CD14-positive monocyte (primary cell): ENCODE data around the gene TMEM63C. TPM values are rescaled to one million over a fixed set of nuclear protein-coding genes. Genes with fewer than 3 reads are reported as not detected.

Experiments
- DNase-seq, 3 donors: peaks; one replicate each; pipeline ENCODE4 v3.0.0-alpha.2; 2011 to 2022
- H2AFZ ChIP-seq: 2 replicates; pipeline ENCODE4 v1.6.0; 2012; ENCODE audit warnings: mild to moderate bottlenecking, low read depth, low read length, inconsistent platforms; ENCODE audit not compliant: insufficient read depth, poor library complexity, severe bottlenecking
- H3K27ac ChIP-seq, 2 donors: 1 replicate in 1 of 2; 2 replicates in 1 of 2; pipeline ENCODE4 v1.5.1; 2012 to 2013; ENCODE audit warnings: low read length in 2 of 2, control low read depth in 1 of 2, inconsistent platforms in 1 of 2, low read depth in 1 of 2, mild to moderate bottlenecking in 1 of 2
- H3K27me3 ChIP-seq, 2 donors: one replicate each; pipeline versions ENCODE4 v1.6.0 to v1.6.1; 2011 to 2013; ENCODE audit warnings: low read length in 2 of 2; ENCODE audit not compliant: control insufficient read depth in 2 of 2, insufficient read depth in 2 of 2
- H3K36me3 ChIP-seq, 2 donors: replicated peaks in 1 of 2; 1 replicate in 1 of 2; 2 replicates in 1 of 2; pipeline versions ENCODE4 v1.5.1 to v1.6.1; 2012 to 2013; ENCODE audit warnings: low read length in 2 of 2, control low read depth in 1 of 2, inconsistent platforms in 1 of 2, mild to moderate bottlenecking in 1 of 2; ENCODE audit not compliant: insufficient read depth in 2 of 2, control insufficient read depth in 1 of 2
- H3K4me1 ChIP-seq, 2 donors: 1 replicate in 1 of 2; 2 replicates in 1 of 2; pipeline versions ENCODE4 v1.5.1 to v1.6.1; 2012 to 2013; ENCODE audit warnings: low read length in 2 of 2, control low read depth in 1 of 2, inconsistent platforms in 1 of 2, mild to moderate bottlenecking in 1 of 2, moderate library complexity in 1 of 2; ENCODE audit not compliant: insufficient read depth in 2 of 2, control insufficient read depth in 1 of 2
- H3K4me2 ChIP-seq: replicated peaks from 2 replicates; pipeline ENCODE3; 2012; ENCODE audit warnings: low read length, moderate library complexity, mild to moderate bottlenecking; ENCODE audit not compliant: poor library complexity, severe bottlenecking; ENCODE audit errors: extremely low read depth
- H3K4me3 ChIP-seq, 3 experiments: fragments of 200-600 bp in 1 of 3; sonication (generic) in 1 of 3; replicated peaks in 1 of 3; 1 replicate in 2 of 3; 2 replicates in 1 of 3; pipeline ENCODE4 v1.5.1; 2011 to 2013; ENCODE audit warnings: low read length in 3 of 3, mild to moderate bottlenecking in 3 of 3, control low read depth in 2 of 3, low read depth in 2 of 3, inconsistent platforms in 1 of 3, moderate library complexity in 1 of 3
- H3K79me2 ChIP-seq: 2 replicates; pipeline ENCODE4 v1.6.0; 2012; ENCODE audit warnings: mild to moderate bottlenecking, control low read depth, inconsistent platforms, low read length, moderate library complexity; ENCODE audit not compliant: insufficient read depth
- H3K9ac ChIP-seq: 2 replicates; pipeline ENCODE4 v1.6.0; 2017; ENCODE audit warnings: low read length, mild to moderate bottlenecking; ENCODE audit not compliant: insufficient read depth, poor library complexity, severe bottlenecking
- H3K9me3 ChIP-seq, 2 donors: replicated peaks in 1 of 2; 1 replicate in 1 of 2; 2 replicates in 1 of 2; pipeline versions ENCODE4 v1.5.1 to v1.6.1; 2012 to 2013; ENCODE audit warnings: low read length in 2 of 2, control low read depth in 1 of 2; ENCODE audit not compliant: control insufficient read depth in 1 of 2, insufficient read depth in 1 of 2
- H4K20me1 ChIP-seq: 2 replicates; pipeline ENCODE4 v1.6.0; 2012; ENCODE audit warnings: mild to moderate bottlenecking, low read length, control low read depth, moderate library complexity; ENCODE audit not compliant: insufficient read depth
- H3K27ac Mint-ChIP-seq, 7 donors: one replicate each; pipeline ENCODE4 v1.8.0; 2020; ENCODE audit warnings: mild to moderate bottlenecking in 7 of 7, mixed read lengths in 7 of 7, moderate library complexity in 6 of 7, inconsistent platforms in 2 of 7
- H3K27me3 Mint-ChIP-seq, 3 donors: one replicate each; pipeline ENCODE4 v1.8.0; 2021 to 2022; ENCODE audit warnings: low read depth in 3 of 3, mild to moderate bottlenecking in 3 of 3, mixed read lengths in 3 of 3, moderate library complexity in 3 of 3, inconsistent platforms in 1 of 3
- H3K36me3 Mint-ChIP-seq, 2 donors: one replicate each; pipeline ENCODE4 v1.8.0; 2020; ENCODE audit warnings: mixed read lengths in 2 of 2, inconsistent platforms in 1 of 2, mild to moderate bottlenecking in 1 of 2
- H3K4me1 Mint-ChIP-seq: one replicate; pipeline ENCODE4 v1.8.0; 2020; ENCODE audit warnings: mild to moderate bottlenecking, mixed read lengths
- H3K4me3 Mint-ChIP-seq, 2 donors: one replicate each; pipeline ENCODE4 v1.8.0; 2020; ENCODE audit warnings: mild to moderate bottlenecking in 2 of 2, mixed read lengths in 2 of 2, moderate library complexity in 1 of 2
- H3K9me3 Mint-ChIP-seq, 7 donors: one replicate each; pipeline ENCODE4 v1.8.0; 2020 to 2022; ENCODE audit warnings: mixed read lengths in 7 of 7, mild to moderate bottlenecking in 6 of 7, moderate library complexity in 6 of 7, inconsistent platforms in 2 of 7
- WGBS: methylation state at CpG from one replicate; pipeline ENCODE4 v1.1.5; 2013; ENCODE audit warnings: missing lambda C conversion rate; ENCODE audit not compliant: insufficient coverage; 5-methylcytosine and 5-hydroxymethylcytosine counted together
- intact Hi-C, 2 donors: fragments of 100-400 bp; cut with micrococcal nuclease; formaldehyde crosslinking; loops; one replicate each; pipeline versions ENCODE4 v1.15.0 to v1.15.1; 2023
- polyA plus RNA-seq, 3 donors: library from polyadenylated mRNA; depleted of rRNA in 1 of 3; unstranded in 2 of 3; stranded (reverse) in 1 of 3; fragments of 300-500 nt in 2 of 3; fragments of >200 nt in 1 of 3; fragmentation: Illumina TruSeq in 2 of 3; gene quantifications; 1 replicate in 2 of 3; 2 replicates in 1 of 3; pipeline ENCODE4 v1.2.3, GENCODE V29; 2012 to 2021
- TF ChIP-seq, protein P1 (sequence below): fragments of 200-600 bp; IDR thresholded peaks from one replicate; pipeline ENCODE4 v1.8.0; 2022; ENCODE audit warnings: antibody characterized with exemption, mild to moderate bottlenecking

The TMEM63C gene
- polyA plus RNA-seq, 3 donors: 0.78 to 4.4 TPM; not detected in 1

DNA sequence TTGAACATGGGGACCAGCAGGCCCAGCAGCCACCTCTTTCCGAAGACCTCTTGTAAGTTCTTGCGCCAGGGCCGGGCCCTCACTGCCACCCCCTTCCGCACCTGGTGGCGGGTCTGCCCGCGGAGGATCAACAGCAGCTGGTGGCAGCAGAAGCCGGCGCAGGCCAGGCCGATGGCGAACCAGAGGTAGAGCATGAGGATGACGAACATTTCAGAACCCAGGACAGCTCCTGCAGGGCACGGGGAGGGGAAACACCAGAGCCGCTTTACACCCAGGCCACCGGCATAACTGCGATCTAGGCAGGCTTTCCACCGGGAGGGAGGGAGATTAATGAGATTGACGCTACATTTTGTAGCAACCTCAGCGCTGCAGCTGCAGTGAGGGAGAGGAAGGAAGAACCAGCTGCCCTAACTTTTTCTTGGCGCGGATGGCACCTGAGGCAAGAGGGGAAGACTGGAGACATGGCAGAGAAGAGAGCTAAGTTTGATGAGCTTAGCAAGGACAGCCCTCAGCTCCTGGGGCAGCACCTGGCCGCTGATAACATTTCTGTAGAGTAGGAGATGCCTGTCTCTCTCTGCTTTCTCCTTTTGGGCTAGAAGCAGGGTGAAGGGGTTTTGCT is 47.8 kb upstream of the TMEM63C start:
- intact Hi-C loops: no loop called here
- Histone ChIP-seq H3K27ac (no peak overlapping the region), H3K4me1 (no peaks in the 10 kb centered on the region), H2AFZ (no peak overlapping the region), H3K27me3 (peaks cover 12 to 39% of the 10 kb centered on the region in 2 donors), H4K20me1 (no peaks in the 10 kb centered on the region), H3K9ac (no peak overlapping the region), H3K36me3 (no peaks in the 10 kb centered on the region), H3K79me2 (no peaks in the 10 kb centered on the region), H3K9me3 (no peaks in the 10 kb centered on the region), H3K4me3 (no peak overlapping the region), H3K4me2 (no peak overlapping the region)
- Mint-ChIP-seq H3K4me1 (peaks cover 2% of the 10 kb centered on the region), H3K27me3 (peaks cover 57 to 60% (median 58%) of the 10 kb centered on the region in 3 donors), H3K27ac (peak overlapping the region in 1 of 7 donors; percentile 19), H3K36me3 (peaks cover 0 to 1% of the 10 kb centered on the region in 2 donors), H3K4me3 (peak overlapping the region in 1 of 2 donors; percentile 22), H3K9me3 (peaks cover 0 to 10% (median 0%) of the 10 kb centered on the region in 7 donors)
- TF ChIP-seq, protein P1, sequence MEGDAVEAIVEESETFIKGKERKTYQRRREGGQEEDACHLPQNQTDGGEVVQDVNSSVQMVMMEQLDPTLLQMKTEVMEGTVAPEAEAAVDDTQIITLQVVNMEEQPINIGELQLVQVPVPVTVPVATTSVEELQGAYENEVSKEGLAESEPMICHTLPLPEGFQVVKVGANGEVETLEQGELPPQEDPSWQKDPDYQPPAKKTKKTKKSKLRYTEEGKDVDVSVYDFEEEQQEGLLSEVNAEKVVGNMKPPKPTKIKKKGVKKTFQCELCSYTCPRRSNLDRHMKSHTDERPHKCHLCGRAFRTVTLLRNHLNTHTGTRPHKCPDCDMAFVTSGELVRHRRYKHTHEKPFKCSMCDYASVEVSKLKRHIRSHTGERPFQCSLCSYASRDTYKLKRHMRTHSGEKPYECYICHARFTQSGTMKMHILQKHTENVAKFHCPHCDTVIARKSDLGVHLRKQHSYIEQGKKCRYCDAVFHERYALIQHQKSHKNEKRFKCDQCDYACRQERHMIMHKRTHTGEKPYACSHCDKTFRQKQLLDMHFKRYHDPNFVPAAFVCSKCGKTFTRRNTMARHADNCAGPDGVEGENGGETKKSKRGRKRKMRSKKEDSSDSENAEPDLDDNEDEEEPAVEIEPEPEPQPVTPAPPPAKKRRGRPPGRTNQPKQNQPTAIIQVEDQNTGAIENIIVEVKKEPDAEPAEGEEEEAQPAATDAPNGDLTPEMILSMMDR: no peak
- WGBS: 13% methylated on average over 22 of the region's 22 CpGs
- DNase-seq: no peak

DNA sequence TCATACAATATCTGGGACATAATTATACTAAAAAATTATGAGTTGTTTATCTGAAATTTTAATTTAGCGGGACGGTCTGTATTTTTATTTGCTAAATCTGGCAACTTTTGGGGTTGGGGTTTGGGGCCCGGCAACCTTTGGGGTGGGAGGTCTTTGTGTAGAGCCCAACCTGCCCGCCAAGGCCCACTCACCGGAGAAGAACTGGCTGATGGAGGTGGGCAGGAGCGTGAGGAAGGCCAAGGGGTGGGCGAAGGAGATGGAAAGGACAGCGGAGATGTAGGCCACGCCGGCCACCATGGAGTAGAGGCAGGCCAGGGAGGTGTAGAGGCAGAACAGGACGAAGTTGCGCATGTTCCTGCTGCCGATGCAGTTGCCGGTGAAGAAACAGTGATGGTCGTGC is 42.6 kb upstream of the TMEM63C start:
- intact Hi-C loops: no loop called here
- TF ChIP-seq, protein P1: no peak
- no peak overlapping the region for H3K27ac ChIP-seq

More for the DNA sequence above, 42.6 kb upstream of the TMEM63C start:
- peaks cover 15% of the 10 kb centered on the region for H3K4me1 Mint-ChIP-seq
- no peak for DNase-seq
- H3K4me3 Mint-ChIP-seq: peak overlapping the region in 1 of 2 donors; percentile 78
- H3K27ac Mint-ChIP-seq: no peak overlapping the region
- no peaks in the 10 kb centered on the region for H3K36me3 ChIP-seq
- no peaks in the 10 kb centered on the region for H3K79me2 ChIP-seq
- peaks cover 3 to 25% of the 10 kb centered on the region in 2 donors for H3K9me3 ChIP-seq
- H3K4me2 ChIP-seq: no peak overlapping the region
- H3K27me3 ChIP-seq: peaks cover 44 to 70% of the 10 kb centered on the region in 2 donors
- WGBS: 89% methylated on average over 13 of the region's 15 CpGs
- peaks cover 68 to 82% (median 73%) of the 10 kb centered on the region in 3 donors for H3K27me3 Mint-ChIP-seq
- H3K4me3 ChIP-seq: no peak overlapping the region
- H3K4me1 ChIP-seq: peaks cover 3 to 20% of the 10 kb centered on the region in 2 donors
- H3K36me3 Mint-ChIP-seq: peaks cover 0 to 1% of the 10 kb centered on the region in 2 donors
- no peak overlapping the region for H3K9ac ChIP-seq
- H2AFZ ChIP-seq: no peak overlapping the region
- H4K20me1 ChIP-seq: no peaks in the 10 kb centered on the region
- H3K9me3 Mint-ChIP-seq: peaks cover 0 to 11% (median 6%) of the 10 kb centered on the region in 7 donors
